Prostate gland (tissue), 2 donors: ENCODE results near the gene FAM181B. TPM values are rescaled to one million over a fixed set of nuclear protein-coding genes. Genes with fewer than 3 reads are reported as not detected.

Experiments
- DNase-seq: peaks from one replicate; pipeline ENCODE4 v3.0.0-alpha.2; 2019; ENCODE audit warnings: low spot score
- H3K27ac ChIP-seq, 2 donors: fragments of 200-600 bp; sonication (generic); 2 replicates each; pipeline ENCODE4 v1.5.1; 2017 to 2019
- H3K27me3 ChIP-seq: fragments of 200-600 bp; sonication (generic); replicated peaks from 2 replicates; pipeline ENCODE4 v1.5.1; 2019; ENCODE audit not compliant: insufficient read depth
- H3K36me3 ChIP-seq, 2 donors: fragments of 200-600 bp; sonication (generic); 1 replicate in 1 of 2; 2 replicates in 1 of 2; pipeline versions ENCODE4 v1.5.1 to v1.8.1; 2017 to 2019
- H3K4me1 ChIP-seq: fragments of 200-600 bp; sonication (generic); replicated peaks from 2 replicates; pipeline ENCODE4 v1.5.1; 2019
- H3K4me3 ChIP-seq, 2 donors: fragments of 200-600 bp; sonication (generic); 2 replicates each; pipeline ENCODE4 v1.5.1; 2017 to 2019
- H3K9me3 ChIP-seq: fragments of 200-600 bp; sonication (generic); 2 replicates; pipeline ENCODE4 v1.5.1; 2017
- POLR2A ChIP-seq: fragments of 450-650 bp; IDR thresholded peaks from one replicate; pipeline ENCODE4 v1.6.1; 2016; ENCODE audit warnings: antibody characterized with exemption, mild to moderate bottlenecking
- POLR2AphosphoS5 ChIP-seq: sonication (generic); formaldehyde crosslinking; IDR thresholded peaks from one replicate; pipeline ENCODE4 v1.6.1; 2017; ENCODE audit warnings: antibody characterized with exemption
- WGBS: methylation state at CpG from one replicate; pipeline ENCODE4 v1.1.5; 2018; 5-methylcytosine and 5-hydroxymethylcytosine counted together
- intact Hi-C: fragments of 100-400 bp; cut with DNase I; formaldehyde crosslinking; loops from one replicate; pipeline ENCODE4 v1.14.2; 2022
- total RNA-seq, 2 donors: library from RNA; depleted of rRNA; stranded (reverse); fragments of >200 nt; gene quantifications; one replicate each; pipeline ENCODE4 v1.1.0, GENCODE V29; 2016
- TF ChIP-seq, protein P1 (sequence below), 4 experiments: fragments of 200-600 bp in 2 of 4; fragments of 450-650 bp in 2 of 4; sonication (generic) in 2 of 4; IDR thresholded peaks; 1 replicate in 3 of 4; 2 replicates in 1 of 4; pipeline ENCODE4 v1.5.1; 2016 to 2019; ENCODE audit warnings: antibody characterized with exemption in 4 of 4, mild to moderate bottlenecking in 2 of 4, moderate library complexity in 2 of 4

FAM181B gene
- total RNA-seq, 2 donors from 2014 or later = 0.85 to 2.0 TPM

DNA sequence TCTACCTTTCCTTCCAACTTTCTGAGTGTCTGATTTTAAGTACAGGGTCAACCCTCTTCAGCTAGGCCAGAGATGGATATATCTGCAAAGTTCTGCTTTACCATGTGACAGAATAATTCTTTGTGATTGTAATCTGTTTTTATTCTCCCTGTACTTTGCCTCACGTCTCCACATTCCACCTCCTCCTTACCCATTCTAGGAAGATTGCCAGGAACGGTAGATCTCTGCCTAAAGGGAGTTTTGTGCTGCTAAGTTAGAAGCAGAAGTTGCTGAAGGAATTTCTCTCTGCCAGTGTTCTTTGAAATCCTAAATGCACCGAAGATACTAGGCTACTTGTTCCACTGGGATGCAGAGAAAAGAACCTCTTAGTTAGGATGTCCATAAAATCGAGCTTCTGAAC lies 20.7 kb upstream of the FAM181B start:
- DNase-seq = no peak
- H3K36me3 ChIP-seq = no peaks in the 10 kb centered on the region
- H3K27me3 ChIP-seq = no peaks in the 10 kb centered on the region
- TF ChIP-seq POLR2A (no peak), POLR2AphosphoS5 (no peak)
- TF ChIP-seq, protein P1, sequence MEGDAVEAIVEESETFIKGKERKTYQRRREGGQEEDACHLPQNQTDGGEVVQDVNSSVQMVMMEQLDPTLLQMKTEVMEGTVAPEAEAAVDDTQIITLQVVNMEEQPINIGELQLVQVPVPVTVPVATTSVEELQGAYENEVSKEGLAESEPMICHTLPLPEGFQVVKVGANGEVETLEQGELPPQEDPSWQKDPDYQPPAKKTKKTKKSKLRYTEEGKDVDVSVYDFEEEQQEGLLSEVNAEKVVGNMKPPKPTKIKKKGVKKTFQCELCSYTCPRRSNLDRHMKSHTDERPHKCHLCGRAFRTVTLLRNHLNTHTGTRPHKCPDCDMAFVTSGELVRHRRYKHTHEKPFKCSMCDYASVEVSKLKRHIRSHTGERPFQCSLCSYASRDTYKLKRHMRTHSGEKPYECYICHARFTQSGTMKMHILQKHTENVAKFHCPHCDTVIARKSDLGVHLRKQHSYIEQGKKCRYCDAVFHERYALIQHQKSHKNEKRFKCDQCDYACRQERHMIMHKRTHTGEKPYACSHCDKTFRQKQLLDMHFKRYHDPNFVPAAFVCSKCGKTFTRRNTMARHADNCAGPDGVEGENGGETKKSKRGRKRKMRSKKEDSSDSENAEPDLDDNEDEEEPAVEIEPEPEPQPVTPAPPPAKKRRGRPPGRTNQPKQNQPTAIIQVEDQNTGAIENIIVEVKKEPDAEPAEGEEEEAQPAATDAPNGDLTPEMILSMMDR (IDR thresholded peaks at IDR 0.05) = no peak
- no peak overlapping the region for H3K4me3 ChIP-seq
- H3K4me1 ChIP-seq = no peaks in the 10 kb centered on the region
- H3K27ac ChIP-seq = no peak overlapping the region
- WGBS = 18% methylated on average over 4 of the region's 4 CpGs
- intact Hi-C loops = no loop called here
- no peaks in the 10 kb centered on the region for H3K9me3 ChIP-seq

DNA sequence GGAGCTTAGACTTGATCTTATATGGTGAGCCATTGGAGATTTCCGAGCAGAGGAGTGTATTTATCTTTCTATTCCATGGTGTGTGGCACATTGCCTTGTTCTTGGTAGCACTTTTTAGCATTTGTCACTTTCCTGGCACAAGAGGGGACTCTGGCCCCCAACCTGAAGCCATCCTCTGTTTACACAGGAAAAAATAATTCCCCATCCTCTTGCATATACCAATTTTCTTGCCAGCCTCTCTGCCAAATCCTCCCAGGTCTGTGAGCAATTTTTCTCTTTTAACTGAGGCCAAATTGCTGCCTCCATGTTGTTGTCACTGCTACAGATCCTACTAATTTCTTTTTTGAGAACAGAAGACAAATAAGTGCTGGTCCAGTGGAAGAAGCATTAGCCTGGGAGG lies 20.3 kb upstream of the FAM181B start:
- intact Hi-C loops = no loop called here
- no peak for DNase-seq
- H3K4me3 ChIP-seq = no peak overlapping the region
- H3K27ac ChIP-seq = no peak overlapping the region
- 62% methylated on average over 1 of the region's 1 CpG for whole genome bisulfite sequencing
- H3K27me3 ChIP-seq = no peaks in the 10 kb centered on the region
- no peaks in the 10 kb centered on the region for H3K4me1 ChIP-seq
- TF ChIP-seq POLR2AphosphoS5 (no peak), POLR2A (no peak)
- TF ChIP-seq, protein P1 (IDR thresholded peaks at IDR 0.05) = no peak
- no peaks in the 10 kb centered on the region for H3K36me3 ChIP-seq
- no peaks in the 10 kb centered on the region for H3K9me3 ChIP-seq

- intact Hi-C loops = no loop called here
- TF ChIP-seq POLR2A = no peak
- no peak for TF ChIP-seq POLR2AphosphoS5
- TF ChIP-seq, protein P1 (IDR thresholded peaks at IDR 0.05) = no peak
Measured at GRCh38 chr11:82752801-82753200, 19.1 kb upstream of the FAM181B start.

DNA sequence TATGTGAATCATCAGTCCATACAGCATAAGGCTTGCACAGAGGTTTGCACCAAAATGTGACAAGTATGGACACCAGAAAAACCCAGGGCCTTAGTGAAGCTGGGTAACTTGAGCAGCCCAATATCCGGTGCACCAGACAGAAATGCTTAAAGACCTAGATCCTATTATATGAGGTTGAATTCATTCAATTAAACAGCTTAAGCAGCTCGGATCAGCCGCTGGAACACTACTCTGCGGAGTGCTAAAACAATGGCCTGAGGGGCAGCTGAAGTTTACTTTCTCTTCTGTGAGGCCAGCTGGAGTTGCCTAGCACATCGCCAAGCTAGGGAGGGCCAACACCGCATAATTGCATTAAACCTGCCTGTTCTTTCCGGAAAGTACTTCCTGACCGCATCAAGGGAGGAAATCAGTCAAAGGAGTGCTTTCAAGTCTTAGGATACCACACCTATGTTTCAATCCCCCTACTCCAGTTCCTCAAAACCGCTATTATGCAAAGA lies 17.0 kb upstream of the FAM181B start:
- Histone ChIP-seq H3K27me3 (no peaks in the 10 kb centered on the region), H3K36me3 (no peaks in the 10 kb centered on the region), H3K4me1 (no peaks in the 10 kb centered on the region), H3K27ac (no peak overlapping the region), H3K4me3 (no peak overlapping the region), H3K9me3 (no peaks in the 10 kb centered on the region)
- TF ChIP-seq POLR2A (no peak), POLR2AphosphoS5 (no peak)
- TF ChIP-seq, protein P1 (IDR thresholded peaks at IDR 0.05) = no peak
- 23% methylated on average over 9 of the region's 9 CpGs for WGBS
- no peak for DNase-seq
- intact Hi-C loops = no loop called here

More at GRCh38 chr11:82752801-82753200, 19.1 kb upstream of the FAM181B start:
- Histone ChIP-seq H3K4me1 (no peaks in the 10 kb centered on the region), H3K4me3 (no peak overlapping the region), H3K27me3 (no peaks in the 10 kb centered on the region), H3K9me3 (no peaks in the 10 kb centered on the region), H3K36me3 (no peaks in the 10 kb centered on the region), H3K27ac (no peak overlapping the region)
- DNase-seq = no peak

DNA sequence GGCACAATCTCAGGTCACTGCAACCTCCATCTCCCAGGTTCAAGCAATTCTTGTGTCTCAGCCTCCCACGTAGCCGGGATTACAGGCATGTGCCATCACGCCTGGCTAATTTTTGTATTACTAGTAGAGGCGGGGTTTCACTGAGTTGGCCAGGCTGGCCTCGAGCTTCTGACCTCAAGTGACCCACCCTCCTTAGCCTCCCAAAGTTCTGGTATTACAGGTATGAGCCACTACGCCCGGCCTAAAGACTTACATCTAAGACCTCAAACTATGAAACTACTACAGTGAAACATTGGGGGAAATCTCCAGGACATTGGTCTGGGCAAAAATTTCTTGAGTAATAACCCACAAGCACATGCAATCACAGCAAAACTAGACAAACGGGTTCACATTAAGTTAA lies 13.8 kb upstream of the FAM181B start:
- Histone ChIP-seq H3K4me3 (no peak overlapping the region), H3K36me3 (no peaks in the 10 kb centered on the region), H3K27me3 (no peaks in the 10 kb centered on the region), H3K4me1 (no peaks in the 10 kb centered on the region), H3K9me3 (no peaks in the 10 kb centered on the region), H3K27ac (no peak overlapping the region)
- no peak for DNase-seq
- 75% methylated on average over 8 of the region's 8 CpGs for WGBS
- intact Hi-C loops = no loop called here
- TF ChIP-seq POLR2A = no peak
